Hepatocyte (in vitro differentiated cells): Measurements from ENCODE around the gene HTATSF1. TPM values are rescaled to one million over a fixed set of nuclear protein-coding genes. Genes with fewer than 3 reads are reported as not detected.

ENCODE experiments used
- DNase-seq: peaks from one replicate; pipeline ENCODE4 v3.0.0-alpha.2; 2016; ENCODE audit warnings: low spot score
- H2AFZ ChIP-seq: fragments of 200-600 bp; sonication (generic); 2 replicates; pipeline ENCODE4 v1.6.0; 2016; ENCODE audit warnings: antibody characterized with exemption, mild to moderate bottlenecking
- H3K27ac ChIP-seq: fragments of 200-600 bp; sonication (generic); 2 replicates; pipeline ENCODE4 v1.5.1; 2016; ENCODE audit warnings: mild to moderate bottlenecking
- H3K27me3 ChIP-seq: fragments of 200-600 bp; sonication (generic); 2 replicates; pipeline ENCODE4 v1.6.1; 2016
- H3K36me3 ChIP-seq: fragments of 200-600 bp; sonication (generic); replicated peaks from 2 replicates; pipeline ENCODE4 v1.5.1; 2016; ENCODE audit warnings: low read depth; ENCODE audit not compliant: insufficient read depth
- H3K4me1 ChIP-seq: fragments of 200-600 bp; sonication (generic); 2 replicates; pipeline ENCODE4 v1.5.1; 2016; ENCODE audit warnings: mild to moderate bottlenecking, moderate library complexity; ENCODE audit not compliant: insufficient read depth
- H3K4me2 ChIP-seq: fragments of 200-600 bp; sonication (generic); 2 replicates; pipeline ENCODE4 v1.6.0; 2016
- H3K4me3 ChIP-seq: fragments of 200-600 bp; sonication (generic); 2 replicates; pipeline ENCODE4 v1.5.1; 2016; ENCODE audit warnings: mild to moderate bottlenecking
- H3K79me2 ChIP-seq: fragments of 200-600 bp; sonication (generic); 2 replicates; pipeline ENCODE4 v1.6.0; 2017; ENCODE audit warnings: mild to moderate bottlenecking
- H3K9me2 ChIP-seq: fragments of 200-600 bp; sonication (generic); replicated peaks from 2 replicates; pipeline ENCODE4 v1.6.0; 2017; ENCODE audit warnings: mild to moderate bottlenecking; ENCODE audit not compliant: insufficient read depth
- H3K9me3 ChIP-seq: fragments of 200-600 bp; sonication (generic); 2 replicates; pipeline ENCODE4 v1.5.1; 2016; ENCODE audit warnings: low read depth, mild to moderate bottlenecking
- H4K20me1 ChIP-seq: fragments of 200-600 bp; sonication (generic); 2 replicates; pipeline ENCODE4 v1.6.0; 2016; ENCODE audit warnings: mild to moderate bottlenecking; ENCODE audit not compliant: insufficient read depth, poor library complexity, severe bottlenecking
- CTCF ChIP-seq: fragments of 200-600 bp; sonication (generic); IDR thresholded peaks from 2 replicates; pipeline ENCODE4 v1.5.1; 2016; ENCODE audit warnings: antibody characterized with exemption, mild to moderate bottlenecking; ENCODE audit not compliant: poor library complexity
- EZH2 ChIP-seq: fragments of 200-600 bp; sonication (generic); IDR thresholded peaks from 2 replicates; pipeline ENCODE4 v1.6.1; 2016; ENCODE audit warnings: antibody characterized with exemption, mild to moderate bottlenecking, borderline replicate concordance
- EZH2phosphoT487 ChIP-seq: fragments of 200-600 bp; sonication (generic); IDR thresholded peaks from one replicate; pipeline ENCODE4 v1.6.1; 2018; ENCODE audit warnings: antibody characterized with exemption, mild to moderate bottlenecking, low read depth, moderate library complexity; ENCODE audit not compliant: unreplicated experiment, severe bottlenecking
- WGBS: methylation state at CpG from one replicate; pipeline ENCODE4 v1.1.6; 2016; ENCODE audit warnings: low lambda C conversion rate; ENCODE audit errors: missing lambda C conversion rate; 5-methylcytosine and 5-hydroxymethylcytosine counted together
- polyA plus RNA-seq: library from polyadenylated mRNA; unstranded; fragments of >200 nt; fragmentation: Nextera tagmentation; extraction: Ambion mirVana; gene quantifications from 2 replicates; pipeline ENCODE4 v1.2.1, GENCODE V29; 2016
- total RNA-seq: library from RNA; depleted of rRNA; stranded (reverse); fragments of >200 nt; gene quantifications from 2 replicates; pipeline ENCODE4 v1.2.3, GENCODE V29; 2014

HTATSF1 gene
- total and polyA plus RNA-seq, 2 experiments from 2014 or later = 36.6 to 55.3 TPM

DNA sequence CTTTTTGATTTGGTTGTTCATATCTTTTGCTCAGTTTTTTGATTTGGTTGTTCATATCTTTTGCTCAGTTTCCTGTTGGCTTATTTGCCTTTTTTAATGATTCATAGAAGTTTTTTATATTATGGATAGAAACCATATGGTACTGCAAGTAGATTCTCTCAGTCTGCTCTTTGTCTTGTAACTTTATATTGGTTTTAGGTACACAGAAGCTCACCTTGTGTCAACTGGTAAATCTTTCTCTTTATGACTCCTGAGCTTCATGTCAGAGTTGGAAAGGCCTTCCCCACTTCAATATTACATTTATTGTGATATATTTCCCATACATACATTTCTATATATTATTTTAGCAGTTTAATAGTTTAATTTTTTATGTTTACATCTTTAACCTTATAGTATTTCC lies 26.4 kb downstream of the HTATSF1 start:
- DNase-seq = no peak
- Histone ChIP-seq H3K27ac (no peak overlapping the region), H2AFZ (no peak overlapping the region), H3K9me3 (no peaks in the 10 kb centered on the region), H3K4me1 (no peaks in the 10 kb centered on the region), H3K27me3 (no peaks in the 10 kb centered on the region), H3K4me2 (no peak overlapping the region), H3K79me2 (no peaks in the 10 kb centered on the region), H3K4me3 (no peak overlapping the region), H4K20me1 (no peaks in the 10 kb centered on the region), H3K36me3 (no peaks in the 10 kb centered on the region), H3K9me2 (no peaks in the 10 kb centered on the region)
- TF ChIP-seq EZH2 (no peak), EZH2phosphoT487 (no peak), CTCF (no peak)

- WGBS = 61% methylated on average over 2 of the region's 2 CpGs
- H2AFZ ChIP-seq = no peak overlapping the region
Measured at GRCh38 chrX:136525738-136526606, 28.6 kb downstream of the HTATSF1 start.

GRCh38 chrX:136528645-136529315 lies 31.4 kb downstream of the HTATSF1 start:
- H3K27ac ChIP-seq = no peak overlapping the region
- 74% methylated on average over 8 of the region's 8 CpGs for WGBS
- H3K4me2 ChIP-seq = no peak overlapping the region
- peak; percentile 7 for DNase-seq
- no peak overlapping the region for H2AFZ ChIP-seq
- no peaks in the 10 kb centered on the region for H3K9me3 ChIP-seq
- H3K36me3 ChIP-seq = no peaks in the 10 kb centered on the region
- no peak overlapping the region for H3K4me3 ChIP-seq
- no peaks in the 10 kb centered on the region for H3K4me1 ChIP-seq
- H3K27me3 ChIP-seq = no peaks in the 10 kb centered on the region
- H3K79me2 ChIP-seq = no peaks in the 10 kb centered on the region
- no peaks in the 10 kb centered on the region for H3K9me2 ChIP-seq
- TF ChIP-seq CTCF (no peak), EZH2phosphoT487 (no peak), EZH2 (no peak)
- H4K20me1 ChIP-seq = no peaks in the 10 kb centered on the region

More at GRCh38 chrX:136525738-136526606, 28.6 kb downstream of the HTATSF1 start:
- DNase-seq = peak; percentile 59
- H3K36me3 ChIP-seq = no peaks in the 10 kb centered on the region
- H3K4me1 ChIP-seq = no peaks in the 10 kb centered on the region
- H3K27me3 ChIP-seq = no peaks in the 10 kb centered on the region
- H4K20me1 ChIP-seq = no peaks in the 10 kb centered on the region
- no peaks in the 10 kb centered on the region for H3K9me3 ChIP-seq
- H3K4me3 ChIP-seq = no peak overlapping the region
- no peak overlapping the region for H3K27ac ChIP-seq
- H3K9me2 ChIP-seq = no peaks in the 10 kb centered on the region
- no peak overlapping the region for H3K4me2 ChIP-seq
- TF ChIP-seq CTCF (no peak), EZH2phosphoT487 (no peak), EZH2 (no peak)
- no peaks in the 10 kb centered on the region for H3K79me2 ChIP-seq
